ENCODE results near the gene TMCO4. TPM values are rescaled to one million over a fixed set of nuclear protein-coding genes. Genes with fewer than 3 reads are reported as not detected.

TMCO4 gene
- total RNA-seq, 1 experiment from 2014 or later = 15.1 TPM

GRCh38 chr1:19769211-19769932, 30.3 kb downstream of the TMCO4 start:
- no peak overlapping the region for H3K4me3 Mint-ChIP-seq (ENCODE audit: unreplicated experiment)
- no peaks in the 10 kb centered on the region for H3K9me3 Mint-ChIP-seq (ENCODE audit: unreplicated experiment)
- no TSS peak for BruUV-seq (replicated peaks)
- no peaks in the 10 kb centered on the region for H3K36me3 Mint-ChIP-seq (ENCODE audit: insufficient read depth, unreplicated experiment)
- POLR2A ChIA-PET = no interaction called here
- CTCF ChIA-PET = no interaction called here
- Histone ChIP-seq H3K4me1 (no peaks in the 10 kb centered on the region), H3K9me3 (no peaks in the 10 kb centered on the region), H3K27me3 (replicated peaks; ENCODE audit: control insufficient read depth, insufficient read depth, low read length) (no peaks in the 10 kb centered on the region), H3K4me3 (ENCODE audit: low read depth, low read length) (no peak overlapping the region), H3K36me3 (ENCODE audit: control insufficient read depth, insufficient read depth, low read length) (no peaks in the 10 kb centered on the region)
- H3K27ac Mint-ChIP-seq (ENCODE audit: unreplicated experiment) = no peak overlapping the region
- H3K27me3 Mint-ChIP-seq (ENCODE audit: insufficient read depth, unreplicated experiment) = no peaks in the 10 kb centered on the region
- H3K4me1 Mint-ChIP-seq (ENCODE audit: low read depth, unreplicated experiment) = no peaks in the 10 kb centered on the region
- intact Hi-C loops (cut with micrococcal nuclease; ENCODE audit: unreplicated experiment) = no loop called here
- TF ChIP-seq, protein P1, sequence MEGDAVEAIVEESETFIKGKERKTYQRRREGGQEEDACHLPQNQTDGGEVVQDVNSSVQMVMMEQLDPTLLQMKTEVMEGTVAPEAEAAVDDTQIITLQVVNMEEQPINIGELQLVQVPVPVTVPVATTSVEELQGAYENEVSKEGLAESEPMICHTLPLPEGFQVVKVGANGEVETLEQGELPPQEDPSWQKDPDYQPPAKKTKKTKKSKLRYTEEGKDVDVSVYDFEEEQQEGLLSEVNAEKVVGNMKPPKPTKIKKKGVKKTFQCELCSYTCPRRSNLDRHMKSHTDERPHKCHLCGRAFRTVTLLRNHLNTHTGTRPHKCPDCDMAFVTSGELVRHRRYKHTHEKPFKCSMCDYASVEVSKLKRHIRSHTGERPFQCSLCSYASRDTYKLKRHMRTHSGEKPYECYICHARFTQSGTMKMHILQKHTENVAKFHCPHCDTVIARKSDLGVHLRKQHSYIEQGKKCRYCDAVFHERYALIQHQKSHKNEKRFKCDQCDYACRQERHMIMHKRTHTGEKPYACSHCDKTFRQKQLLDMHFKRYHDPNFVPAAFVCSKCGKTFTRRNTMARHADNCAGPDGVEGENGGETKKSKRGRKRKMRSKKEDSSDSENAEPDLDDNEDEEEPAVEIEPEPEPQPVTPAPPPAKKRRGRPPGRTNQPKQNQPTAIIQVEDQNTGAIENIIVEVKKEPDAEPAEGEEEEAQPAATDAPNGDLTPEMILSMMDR (IDR thresholded peaks at IDR 0.05; ENCODE audit: insufficient read depth in 1 of 2, low read depth in 1 of 2, low read length in 1 of 2, severe bottlenecking in 1 of 2, unreplicated experiment in 1 of 2) = no peak
- DNase-seq = no peak

DNA sequence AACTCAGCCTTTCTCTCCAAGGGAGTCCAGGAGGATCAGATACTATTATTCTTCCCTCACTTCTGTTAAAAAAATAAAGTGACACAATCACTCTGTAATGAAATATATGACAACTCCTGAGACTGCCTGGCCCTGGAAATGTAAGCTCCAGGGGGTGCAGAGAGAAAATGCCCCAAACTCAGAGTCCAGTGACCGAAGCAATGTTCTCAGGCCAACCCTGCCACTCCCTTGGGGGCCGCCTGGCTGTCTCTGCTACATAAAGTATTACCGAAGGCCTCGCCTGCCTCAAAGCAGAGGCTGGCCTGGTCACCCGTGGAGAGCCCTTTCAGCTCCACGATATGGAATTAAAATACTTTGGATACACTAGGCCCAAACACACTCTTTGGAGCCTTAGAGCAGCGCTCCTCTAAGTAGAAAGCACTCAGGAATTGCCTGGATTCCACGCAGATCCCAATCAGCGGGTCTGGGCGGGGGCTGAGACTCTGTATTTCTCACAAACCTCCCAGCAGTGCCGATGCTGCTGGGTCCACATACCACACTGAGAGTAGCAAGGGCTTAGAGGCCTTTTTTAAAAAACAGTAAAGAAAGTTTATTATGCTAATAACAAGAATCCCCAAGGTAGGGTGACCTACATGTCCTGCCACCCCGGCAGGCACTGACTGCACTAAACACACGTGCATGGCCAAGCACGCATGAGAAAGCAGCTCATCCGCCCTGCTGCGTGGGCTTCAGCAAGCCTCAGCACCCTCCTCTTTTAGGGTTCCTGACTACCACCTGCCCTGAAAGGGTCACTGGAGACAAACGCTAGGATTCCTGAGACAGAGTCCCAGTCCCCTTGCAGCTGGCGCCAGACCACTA, 31.1 kb downstream of the TMCO4 start:
- CTCF ChIA-PET = no interaction called here
- no peaks in the 10 kb centered on the region for H3K9me3 Mint-ChIP-seq (ENCODE audit: unreplicated experiment)
- Histone ChIP-seq H3K9me3 (no peaks in the 10 kb centered on the region), H3K4me1 (no peaks in the 10 kb centered on the region), H3K4me3 (ENCODE audit: low read depth, low read length) (no peak overlapping the region), H3K36me3 (ENCODE audit: control insufficient read depth, insufficient read depth, low read length) (no peaks in the 10 kb centered on the region), H3K27me3 (replicated peaks; ENCODE audit: control insufficient read depth, insufficient read depth, low read length) (no peaks in the 10 kb centered on the region)
- no peaks in the 10 kb centered on the region for H3K4me1 Mint-ChIP-seq (ENCODE audit: low read depth, unreplicated experiment)
- POLR2A ChIA-PET = no interaction called here
- no peak overlapping the region for H3K27ac Mint-ChIP-seq (ENCODE audit: unreplicated experiment)
- BruUV-seq (replicated peaks) = no TSS peak
- intact Hi-C loops (cut with micrococcal nuclease; ENCODE audit: unreplicated experiment) = no loop called here
- TF ChIP-seq, protein P1 (IDR thresholded peaks at IDR 0.05; ENCODE audit: insufficient read depth in 1 of 2, low read depth in 1 of 2, low read length in 1 of 2, severe bottlenecking in 1 of 2, unreplicated experiment in 1 of 2) = no peak
- DNase-seq = no peak
- H3K27me3 Mint-ChIP-seq (ENCODE audit: insufficient read depth, unreplicated experiment) = no peaks in the 10 kb centered on the region
- H3K36me3 Mint-ChIP-seq (ENCODE audit: insufficient read depth, unreplicated experiment) = no peaks in the 10 kb centered on the region
- H3K4me3 Mint-ChIP-seq (ENCODE audit: unreplicated experiment) = no peak overlapping the region

GRCh38 chr1:19765623-19766022, 34.1 kb downstream of the TMCO4 start:
- Mint-ChIP-seq H3K36me3 (ENCODE audit: insufficient read depth, unreplicated experiment) (no peaks in the 10 kb centered on the region), H3K27ac (ENCODE audit: unreplicated experiment) (no peak overlapping the region), H3K4me1 (ENCODE audit: low read depth, unreplicated experiment) (no peaks in the 10 kb centered on the region), H3K4me3 (ENCODE audit: unreplicated experiment) (no peak overlapping the region), H3K27me3 (ENCODE audit: insufficient read depth, unreplicated experiment) (no peaks in the 10 kb centered on the region), H3K9me3 (ENCODE audit: unreplicated experiment) (no peaks in the 10 kb centered on the region)
- POLR2A ChIA-PET = no interaction called here
- no peaks in the 10 kb centered on the region for H3K27me3 ChIP-seq (replicated peaks; ENCODE audit: control insufficient read depth, insufficient read depth, low read length)
- no TSS peak for BruUV-seq (replicated peaks)
- intact Hi-C loops (cut with micrococcal nuclease; ENCODE audit: unreplicated experiment) = no loop called here
- CTCF ChIA-PET = no interaction called here
- no peaks in the 10 kb centered on the region for H3K4me1 ChIP-seq
- TF ChIP-seq, protein P1 (IDR thresholded peaks at IDR 0.05; ENCODE audit: insufficient read depth in 1 of 2, low read depth in 1 of 2, low read length in 1 of 2, severe bottlenecking in 1 of 2, unreplicated experiment in 1 of 2) = no peak
- no peaks in the 10 kb centered on the region for H3K9me3 ChIP-seq
- H3K36me3 ChIP-seq (ENCODE audit: control insufficient read depth, insufficient read depth, low read length) = no peaks in the 10 kb centered on the region
- H3K4me3 ChIP-seq (ENCODE audit: low read depth, low read length) = no peak overlapping the region
- DNase-seq = no peak
